Endothelial cell (in vitro differentiated cells): ENCODE measurements around the gene GRAMD2B. TPM values are rescaled to one million over a fixed set of nuclear protein-coding genes. Genes with fewer than 3 reads are reported as not detected.

Source experiments
- DNase-seq: peaks from one replicate; pipeline ENCODE4 v3.0.0; 2021; ENCODE audit warnings: low spot score
- H3K27ac Mint-ChIP-seq: one replicate; pipeline ENCODE4 v1.8.0; 2021; ENCODE audit warnings: mixed read lengths, inconsistent platforms; ENCODE audit not compliant: unreplicated experiment
- H3K27me3 Mint-ChIP-seq: one replicate; pipeline ENCODE4 v1.8.0; 2021; ENCODE audit warnings: mild to moderate bottlenecking, moderate library complexity, mixed read lengths, inconsistent platforms; ENCODE audit not compliant: unreplicated experiment
- H3K36me3 Mint-ChIP-seq: one replicate; pipeline ENCODE4 v1.8.0; 2021; ENCODE audit warnings: mild to moderate bottlenecking, low read depth, mixed read lengths, inconsistent platforms; ENCODE audit not compliant: unreplicated experiment
- H3K4me1 Mint-ChIP-seq: one replicate; pipeline ENCODE4 v1.8.0; 2021; ENCODE audit warnings: mild to moderate bottlenecking, mixed read lengths, inconsistent platforms; ENCODE audit not compliant: unreplicated experiment
- H3K4me3 Mint-ChIP-seq: one replicate; pipeline ENCODE4 v1.8.0; 2021; ENCODE audit warnings: mild to moderate bottlenecking, mixed read lengths, inconsistent platforms; ENCODE audit not compliant: unreplicated experiment
- H3K9me3 Mint-ChIP-seq: one replicate; pipeline ENCODE4 v1.8.0; 2021; ENCODE audit warnings: mixed read lengths, inconsistent platforms; ENCODE audit not compliant: unreplicated experiment
- CTCF ChIP-seq: fragments of 200-600 bp; sonication (generic); IDR thresholded peaks from one replicate; pipeline ENCODE4 v1.5.0; 2021; ENCODE audit warnings: antibody characterized with exemption; ENCODE audit not compliant: unreplicated experiment
- total RNA-seq: library from RNA; stranded (reverse); fragmentation: NEBNext Ultra II Directional; extraction: Animal tissue kit (Norgen Biotek cat#: 25700); gene quantifications from one replicate; pipeline ENCODE4 v1.2.1, GENCODE V29; 2021; ENCODE audit not compliant: unreplicated experiment

Gene GRAMD2B
- total RNA-seq, 1 donor from 2014 or later = 13.4 TPM

DNA sequence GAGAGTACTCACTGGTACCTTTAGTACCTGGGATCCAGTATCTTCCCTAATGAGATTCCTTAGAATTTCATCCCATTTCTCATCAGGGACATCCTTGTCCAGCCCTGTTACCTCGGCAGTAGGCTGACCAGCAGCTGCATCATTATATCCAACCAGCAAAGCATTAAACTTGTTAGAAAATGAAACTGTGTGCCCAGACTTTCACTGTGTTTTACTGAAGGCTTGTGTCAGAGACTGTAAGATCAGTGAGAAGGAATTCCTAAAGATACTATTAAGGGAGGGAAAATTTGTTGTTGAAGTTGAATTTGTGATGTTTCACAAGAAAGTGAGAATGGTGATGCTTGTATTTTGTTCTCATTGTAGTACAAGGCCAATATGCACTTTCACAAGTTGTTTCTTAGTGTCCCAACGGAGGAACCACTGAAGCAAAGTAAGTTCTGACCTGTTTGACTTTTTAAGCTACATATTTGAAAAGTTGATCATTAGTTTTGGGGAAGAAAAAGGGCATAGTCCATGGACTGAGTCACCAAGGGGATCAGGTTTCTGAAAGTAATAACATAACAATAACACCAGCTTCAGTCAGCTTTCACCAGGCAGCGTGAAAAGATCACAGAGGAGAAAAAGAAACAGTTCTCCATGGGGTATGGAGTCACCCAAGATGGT is 48.8 kb downstream of the GRAMD2B start:
- H3K9me3 Mint-ChIP-seq = no peaks in the 10 kb centered on the region
- H3K36me3 Mint-ChIP-seq = peaks cover 8% of the 10 kb centered on the region
- H3K4me3 Mint-ChIP-seq = no peak overlapping the region
- H3K27ac Mint-ChIP-seq = no peak overlapping the region
- no peak for DNase-seq
- H3K4me1 Mint-ChIP-seq = peaks cover 9% of the 10 kb centered on the region
- no peaks in the 10 kb centered on the region for H3K27me3 Mint-ChIP-seq
- no peak for TF ChIP-seq CTCF

GRCh38 chr5:126472538-126472889 is 49.3 kb downstream of the GRAMD2B start:
- H3K27ac Mint-ChIP-seq = no peak overlapping the region
- H3K4me1 Mint-ChIP-seq = peaks cover 9% of the 10 kb centered on the region
- TF ChIP-seq CTCF = no peak
- no peaks in the 10 kb centered on the region for H3K9me3 Mint-ChIP-seq
- no peaks in the 10 kb centered on the region for H3K27me3 Mint-ChIP-seq
- no peak for DNase-seq
- H3K4me3 Mint-ChIP-seq = no peak overlapping the region
- H3K36me3 Mint-ChIP-seq = peaks cover 8% of the 10 kb centered on the region

- Mint-ChIP-seq H3K27ac (no peak overlapping the region), H3K4me3 (no peak overlapping the region), H3K36me3 (peaks cover 15% of the 10 kb centered on the region), H3K4me1 (no peaks in the 10 kb centered on the region), H3K27me3 (no peaks in the 10 kb centered on the region), H3K9me3 (no peaks in the 10 kb centered on the region)
- TF ChIP-seq CTCF = no peak
- DNase-seq = no peak
Measured at GRCh38 chr5:126477294-126478117, 54.3 kb downstream of the GRAMD2B start.

DNA sequence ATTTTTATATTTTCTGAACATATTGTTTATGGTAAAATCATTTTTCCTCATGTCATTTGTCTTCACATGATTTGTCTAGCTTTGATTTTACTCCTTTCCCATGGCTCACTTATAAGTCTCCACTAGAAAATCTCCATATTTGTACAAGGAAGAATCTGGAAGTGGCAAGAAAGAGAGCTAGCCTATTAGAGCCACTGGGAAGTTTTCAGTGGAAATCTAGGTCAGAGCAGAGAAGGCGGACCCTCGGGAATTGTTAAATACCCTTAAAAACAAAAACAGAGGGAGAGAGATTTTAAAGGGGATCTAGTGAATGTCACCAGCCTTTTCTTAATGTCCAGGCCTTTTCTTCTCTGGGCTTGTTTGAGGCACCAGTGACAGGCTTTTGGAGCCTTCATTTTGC is 56.6 kb downstream of the GRAMD2B start:
- H3K4me3 Mint-ChIP-seq = no peak overlapping the region
- no peak for TF ChIP-seq CTCF
- no peak overlapping the region for H3K27ac Mint-ChIP-seq
- no peak for DNase-seq
- H3K27me3 Mint-ChIP-seq = no peaks in the 10 kb centered on the region
- peaks cover 12% of the 10 kb centered on the region for H3K36me3 Mint-ChIP-seq
- no peaks in the 10 kb centered on the region for H3K9me3 Mint-ChIP-seq
- H3K4me1 Mint-ChIP-seq = no peaks in the 10 kb centered on the region

DNA sequence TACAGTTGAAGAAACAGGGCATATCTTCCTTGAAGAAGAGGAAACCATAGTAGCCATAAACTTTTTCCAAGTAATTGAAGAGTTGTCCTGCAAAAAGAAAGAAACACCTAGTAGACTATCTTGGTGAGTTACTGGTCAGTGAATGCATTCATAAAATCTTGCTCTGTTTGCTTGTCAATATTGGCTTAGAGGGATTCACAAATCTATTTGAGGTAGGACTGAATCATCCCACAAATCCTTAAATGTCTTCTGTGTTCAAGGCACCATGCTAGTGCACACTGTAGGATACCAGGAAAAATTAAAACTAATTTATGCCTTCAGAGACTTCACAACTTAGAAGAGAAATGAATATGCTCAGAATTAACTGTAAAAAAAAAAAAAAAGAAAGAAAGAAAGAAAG is 57.6 kb downstream of the GRAMD2B start:
- no peaks in the 10 kb centered on the region for H3K9me3 Mint-ChIP-seq
- no peak overlapping the region for H3K4me3 Mint-ChIP-seq
- no peaks in the 10 kb centered on the region for H3K4me1 Mint-ChIP-seq
- H3K27me3 Mint-ChIP-seq = no peaks in the 10 kb centered on the region
- no peak for TF ChIP-seq CTCF
- peaks cover 12% of the 10 kb centered on the region for H3K36me3 Mint-ChIP-seq
- H3K27ac Mint-ChIP-seq = no peak overlapping the region
- no peak for DNase-seq
